ENCODE measurements around the gene CYBC1.
A peak's percentile ranks its signal among the peaks of the same experiment; 100 is the strongest.

CYBC1 gene

GRCh38 chr17:82406131-82406671 is 44.4 kb downstream of the CYBC1 start:
- no peak for DNase-seq

DNA sequence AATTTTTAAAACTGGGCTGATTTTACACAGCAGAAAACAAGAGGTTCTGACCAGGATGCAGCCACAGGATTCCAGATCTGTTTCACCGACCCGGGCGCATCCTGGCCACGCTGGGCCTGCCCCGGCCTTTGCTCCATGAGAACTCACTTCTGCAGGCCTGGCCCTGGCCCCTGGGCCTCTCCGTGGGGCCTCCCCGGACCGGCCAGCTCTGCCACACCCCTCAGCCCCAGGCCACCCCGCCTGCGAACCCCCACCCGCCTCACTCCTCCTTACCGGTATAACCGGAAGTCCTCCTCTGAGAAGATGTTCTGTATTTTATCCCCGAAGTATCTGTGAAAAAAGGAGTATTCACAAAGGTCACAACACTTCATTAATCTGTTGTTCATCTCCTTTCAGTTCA is 45.5 kb downstream of the CYBC1 start:
- no peak for DNase-seq

- no peak for DNase-seq
Measured at GRCh38 chr17:82403662-82404660, 46.6 kb downstream of the CYBC1 start.

GRCh38 chr17:82402865-82403264 is 47.7 kb downstream of the CYBC1 start:
- DNase-seq, result no peak

DNA sequence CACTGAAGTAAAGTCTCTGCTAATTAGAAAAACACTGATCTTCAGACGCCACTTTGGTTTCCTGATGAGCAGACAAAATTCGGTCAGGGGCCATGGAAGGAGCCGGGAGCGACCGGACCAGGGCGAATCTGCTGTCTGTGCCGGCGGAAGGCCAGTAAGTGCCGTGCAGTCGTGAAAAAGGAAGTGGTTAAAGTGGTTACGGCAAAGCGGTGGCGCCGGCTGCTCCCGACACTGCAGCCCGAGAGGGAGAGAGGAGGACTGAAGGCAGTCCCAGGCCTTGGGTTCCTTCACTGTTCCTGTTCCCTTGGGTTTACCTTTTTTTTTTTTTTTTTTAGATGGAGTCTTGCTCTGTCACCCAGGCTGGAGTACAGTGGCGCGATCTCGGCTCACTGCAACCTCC is 49.7 kb downstream of the CYBC1 start:
- DNase-seq, result peak; percentile 79

- no peak for DNase-seq
Measured at GRCh38 chr17:82400206-82400605, 50.3 kb downstream of the CYBC1 start.

- no peak for DNase-seq
Measured at GRCh38 chr17:82399601-82400101, 50.9 kb downstream of the CYBC1 start.

GRCh38 chr17:82399041-82399441 is 51.5 kb downstream of the CYBC1 start:
- no peak for DNase-seq

DNA sequence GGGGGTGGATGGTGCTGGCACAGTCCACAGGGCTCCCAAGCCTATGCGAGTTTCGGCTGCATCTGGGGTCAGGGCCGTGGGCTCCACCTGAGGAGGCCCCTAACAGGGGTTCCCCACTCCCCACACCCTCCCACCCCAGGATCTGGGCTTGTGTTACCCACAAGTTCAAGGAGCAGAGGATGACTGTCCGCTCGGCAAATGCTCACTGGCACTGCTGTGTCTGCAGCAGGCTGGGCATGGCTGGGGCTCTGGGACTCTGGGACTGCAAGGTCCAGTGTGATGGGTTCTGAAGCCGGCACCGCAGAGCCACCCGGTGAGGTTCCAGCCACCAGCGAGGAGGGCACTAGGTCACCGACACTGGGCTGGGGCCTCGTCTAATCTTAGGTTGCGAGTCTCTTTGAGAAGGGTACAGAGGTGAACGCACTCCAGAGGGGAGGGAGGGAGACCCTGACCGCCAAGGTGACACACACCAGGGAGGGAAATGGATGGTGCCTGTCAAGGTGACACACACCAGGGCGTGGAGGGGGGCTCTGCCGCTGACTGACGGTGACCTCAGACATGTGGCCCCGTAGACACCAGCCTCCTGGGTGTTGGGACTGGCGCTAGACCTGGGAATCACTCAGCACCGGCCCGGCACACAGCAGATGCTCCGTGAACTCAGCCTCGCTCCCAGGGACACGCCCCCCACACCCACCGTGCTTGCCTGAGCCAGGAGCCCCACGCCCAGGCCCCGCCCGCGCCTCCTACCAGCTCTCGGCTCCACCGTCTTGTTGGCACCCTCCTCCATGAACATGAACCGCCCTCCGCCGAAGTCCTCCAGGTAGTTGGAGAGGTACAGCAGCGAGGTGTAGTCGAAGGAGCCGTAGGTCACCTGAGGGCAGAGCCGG is 52.9 kb downstream of the CYBC1 start:
- no peak for DNase-seq

DNA sequence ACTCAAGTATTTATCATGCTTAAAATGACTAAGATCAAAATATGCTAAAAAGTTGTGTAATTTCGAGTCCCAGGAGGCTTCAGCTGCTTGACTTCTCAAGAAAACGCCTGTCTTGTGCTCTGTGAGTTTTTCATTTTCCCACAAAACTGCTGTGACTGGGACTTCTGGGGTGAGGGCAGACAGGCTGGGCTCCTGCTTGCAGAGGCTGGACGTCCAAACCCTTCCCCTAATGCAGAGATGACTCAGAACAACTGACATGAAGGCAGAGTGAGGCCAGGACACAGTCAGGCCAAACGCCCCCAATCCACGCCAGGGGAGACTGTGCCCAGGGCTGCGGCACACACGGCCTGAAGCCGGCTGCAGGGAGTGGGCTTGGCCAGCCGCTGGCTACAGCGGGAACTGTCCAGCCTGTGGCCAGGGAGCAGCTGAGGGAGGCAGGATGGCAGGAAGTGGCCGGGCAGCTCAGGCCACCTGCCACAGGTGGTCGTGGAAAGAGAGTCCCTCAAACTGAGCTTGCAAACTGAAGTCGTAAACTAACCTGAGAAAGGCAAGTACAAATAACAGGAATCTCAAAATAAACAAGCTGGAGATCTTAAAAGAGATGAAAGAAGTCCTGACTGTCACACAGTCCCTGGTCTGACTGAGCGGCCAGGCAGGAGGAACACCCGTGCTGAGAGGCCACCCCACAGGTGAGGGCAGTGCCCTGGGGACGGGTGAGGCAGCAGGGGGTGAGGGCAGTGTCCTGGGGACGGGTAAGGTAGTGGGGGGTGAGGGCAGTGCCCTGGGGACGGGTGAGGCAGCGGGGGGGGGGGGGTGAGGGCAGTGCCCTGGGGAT is 53.7 kb downstream of the CYBC1 start:
- no peak for DNase-seq

- no peak for DNase-seq
Measured at GRCh38 chr17:82394278-82394677, 56.3 kb downstream of the CYBC1 start.

- no peak for DNase-seq
Measured at GRCh38 chr17:82392941-82393340, 57.6 kb downstream of the CYBC1 start.

Data from activated effector memory CD4-positive, alpha-beta T cell treated with anti-CD3 and anti-CD28 coated beads, Interleukin-2, amount 50 U/mL, for 16 hours (primary cell).